GM12801 (cell line): ENCODE data around the gene KCND1.

ENCODE experiments used
- TF ChIP-seq, protein P1 (sequence below): IDR thresholded peaks from one replicate; pipeline ENCODE4 v1.5.1; 2011; ENCODE audit warnings: control low read depth; ENCODE audit not compliant: insufficient read length; ENCODE audit errors: extremely low read depth

The KCND1 gene

GRCh38 chrX:48972220-48973164 lies 848 bp upstream of the KCND1 start:
- TF ChIP-seq, protein P1, sequence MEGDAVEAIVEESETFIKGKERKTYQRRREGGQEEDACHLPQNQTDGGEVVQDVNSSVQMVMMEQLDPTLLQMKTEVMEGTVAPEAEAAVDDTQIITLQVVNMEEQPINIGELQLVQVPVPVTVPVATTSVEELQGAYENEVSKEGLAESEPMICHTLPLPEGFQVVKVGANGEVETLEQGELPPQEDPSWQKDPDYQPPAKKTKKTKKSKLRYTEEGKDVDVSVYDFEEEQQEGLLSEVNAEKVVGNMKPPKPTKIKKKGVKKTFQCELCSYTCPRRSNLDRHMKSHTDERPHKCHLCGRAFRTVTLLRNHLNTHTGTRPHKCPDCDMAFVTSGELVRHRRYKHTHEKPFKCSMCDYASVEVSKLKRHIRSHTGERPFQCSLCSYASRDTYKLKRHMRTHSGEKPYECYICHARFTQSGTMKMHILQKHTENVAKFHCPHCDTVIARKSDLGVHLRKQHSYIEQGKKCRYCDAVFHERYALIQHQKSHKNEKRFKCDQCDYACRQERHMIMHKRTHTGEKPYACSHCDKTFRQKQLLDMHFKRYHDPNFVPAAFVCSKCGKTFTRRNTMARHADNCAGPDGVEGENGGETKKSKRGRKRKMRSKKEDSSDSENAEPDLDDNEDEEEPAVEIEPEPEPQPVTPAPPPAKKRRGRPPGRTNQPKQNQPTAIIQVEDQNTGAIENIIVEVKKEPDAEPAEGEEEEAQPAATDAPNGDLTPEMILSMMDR = no peak

DNA sequence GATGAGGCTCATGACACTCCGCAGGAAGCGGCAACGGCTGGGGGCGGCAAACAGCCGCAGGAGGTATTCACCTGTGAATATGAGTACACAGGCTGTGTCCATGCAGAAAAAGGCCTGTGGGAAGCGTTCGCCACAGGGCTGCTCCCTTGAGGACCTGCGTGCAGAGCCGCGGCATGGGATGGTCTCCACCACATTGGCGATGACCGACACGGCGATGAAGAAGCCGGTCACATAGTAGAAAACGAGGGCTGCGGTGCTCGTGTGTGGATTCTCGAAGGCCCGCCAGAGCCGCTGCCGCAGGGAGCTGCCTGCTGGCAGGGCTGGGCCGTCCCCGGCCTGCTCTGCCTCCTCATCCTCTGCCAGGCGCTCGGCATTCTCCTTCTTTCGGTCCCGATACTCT lies 2.2 kb downstream of the KCND1 start:
- TF ChIP-seq, protein P1 = no peak

GRCh38 chrX:48968377-48968776 lies 3.3 kb downstream of the KCND1 start:
- TF ChIP-seq, protein P1 = no peak

GRCh38 chrX:48966796-48967579 lies 4.7 kb downstream of the KCND1 start:
- TF ChIP-seq, protein P1 = no peak

DNA sequence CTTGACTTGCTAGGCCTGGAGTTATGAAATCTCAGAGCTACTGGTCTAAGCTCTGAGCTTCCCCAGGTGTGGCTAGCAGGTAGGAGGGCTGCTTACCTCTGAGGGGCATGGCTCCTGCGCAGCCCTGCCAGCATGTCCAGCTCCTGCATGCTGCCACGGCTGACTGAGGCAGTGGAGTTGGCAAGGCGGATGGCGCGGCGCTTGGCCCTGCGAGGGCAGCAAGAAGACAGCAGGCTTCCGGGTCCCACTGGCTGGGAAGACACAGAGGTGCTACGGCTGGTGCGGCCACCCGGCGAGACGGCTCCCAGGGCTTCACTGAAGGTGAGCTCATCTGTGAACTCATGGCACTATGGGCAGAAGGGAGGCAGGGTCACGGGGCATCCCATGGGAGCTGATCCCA lies 5.7 kb downstream of the KCND1 start:
- TF ChIP-seq, protein P1 = no peak

GRCh38 chrX:48961585-48962091 lies 10.0 kb downstream of the KCND1 start:
- TF ChIP-seq, protein P1 = no peak

DNA sequence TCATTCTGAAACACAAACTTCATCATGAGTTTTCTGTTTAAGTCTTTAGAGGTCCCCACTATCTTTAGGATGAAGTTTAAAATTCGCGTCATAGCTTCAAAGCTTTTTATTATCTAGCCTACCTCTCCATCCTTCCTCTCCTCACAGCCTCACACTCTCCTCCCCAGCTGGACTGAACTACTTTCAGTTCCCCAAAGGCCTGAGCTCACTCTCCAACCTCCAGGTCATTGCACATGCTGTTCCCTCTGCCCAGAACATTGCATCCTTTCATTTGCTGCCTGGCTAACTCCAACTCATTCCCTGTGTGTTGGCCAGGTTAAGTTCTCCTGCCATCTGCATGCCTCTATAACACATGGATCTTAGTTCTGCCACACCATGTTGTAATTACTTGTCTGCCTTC lies 11.4 kb downstream of the KCND1 start:
- TF ChIP-seq, protein P1 = no peak
